Endodermal cell (in vitro differentiated cells): ENCODE results near the gene SURF6. TPM values are rescaled to one million over a fixed set of nuclear protein-coding genes. Genes with fewer than 3 reads are reported as not detected.

Source experiments
- DNase-seq: peaks from one replicate; pipeline ENCODE4 v3.0.0-alpha.2; 2017
- H3K27ac ChIP-seq: 2 replicates; pipeline ENCODE4 v1.5.1; 2013; ENCODE audit warnings: mild to moderate bottlenecking, low read depth, low read length, moderate library complexity
- H3K27me3 ChIP-seq: 2 replicates; pipeline ENCODE4 v1.6.1; 2013; ENCODE audit warnings: mild to moderate bottlenecking, low read length, moderate library complexity; ENCODE audit not compliant: insufficient read depth, control insufficient read depth, poor library complexity, severe bottlenecking
- H3K36me3 ChIP-seq: 2 replicates; pipeline ENCODE4 v1.7.0; 2013; ENCODE audit warnings: mild to moderate bottlenecking, low read length, moderate library complexity; ENCODE audit not compliant: control insufficient read depth, insufficient read depth
- H3K4me1 ChIP-seq: one replicate; pipeline ENCODE4 v1.7.0; 2013; ENCODE audit warnings: low read length; ENCODE audit not compliant: control insufficient read depth, insufficient read depth
- H3K4me3 ChIP-seq: 2 replicates; pipeline ENCODE4 v1.5.1; 2013; ENCODE audit warnings: mild to moderate bottlenecking, low read length, moderate library complexity
- H3K9ac ChIP-seq: 2 replicates; pipeline ENCODE4 v1.6.1; 2013; ENCODE audit warnings: mild to moderate bottlenecking, low read length, moderate library complexity; ENCODE audit not compliant: poor library complexity, severe bottlenecking; ENCODE audit errors: extremely low read depth
- H3K9me3 ChIP-seq: 2 replicates; pipeline ENCODE4 v1.6.1; 2013; ENCODE audit warnings: mild to moderate bottlenecking, low read length, moderate library complexity; ENCODE audit not compliant: control insufficient read depth
- H3K27ac Mint-ChIP-seq: 2 replicates; pipeline ENCODE4 v1.8.0; 2020; ENCODE audit warnings: mixed read lengths
- H3K27me3 Mint-ChIP-seq: 2 replicates; pipeline ENCODE4 v1.8.0; 2021; ENCODE audit warnings: mild to moderate bottlenecking, mixed read lengths; ENCODE audit not compliant: insufficient read depth
- H3K36me3 Mint-ChIP-seq: 2 replicates; pipeline ENCODE4 v1.8.0; 2020; ENCODE audit warnings: low read depth, mixed read lengths
- H3K4me1 Mint-ChIP-seq: 2 replicates; pipeline ENCODE4 v1.8.0; 2020; ENCODE audit warnings: mixed read lengths
- H3K4me3 Mint-ChIP-seq: 2 replicates; pipeline ENCODE4 v1.8.0; 2020; ENCODE audit warnings: mild to moderate bottlenecking, moderate library complexity, mixed read lengths
- H3K9me3 Mint-ChIP-seq: 2 replicates; pipeline ENCODE4 v1.8.0; 2020; ENCODE audit warnings: mild to moderate bottlenecking, mixed read lengths
- CTCF ChIP-seq: fragments of 200-600 bp; sonication (generic); conservative IDR thresholded peaks from 2 replicates; pipeline ENCODE4 v1.5.0; 2021; ENCODE audit warnings: antibody characterized with exemption, mild to moderate bottlenecking
- WGBS, 2 experiments: methylation state at CpG; one replicate each; pipeline versions ENCODE4 v1.1.5 to v1.1.7; 2013; ENCODE audit warnings: missing lambda C conversion rate in 2 of 2, mixed read lengths in 1 of 2; ENCODE audit not compliant: insufficient coverage in 1 of 2, insufficient read length in 1 of 2; 5-methylcytosine and 5-hydroxymethylcytosine counted together
- long read RNA-seq, 4 experiments: library from polyadenylated mRNA in 2 of 4; library from RNA in 1 of 4; library from capped mRNA in 1 of 4; stranded (forward) in 3 of 4; unstranded in 1 of 4; transcript quantifications; one replicate each; pipeline ENCODE4 v2.0.0, GENCODE V29; 2020 to 2021; ENCODE audit warnings: inconsistent platforms in 1 of 4
- polyA plus RNA-seq, 2 experiments: library from polyadenylated mRNA; stranded (reverse); fragments of 50-300 nt; gene quantifications; one replicate each; pipeline ENCODE4 v1.2.3, GENCODE V29; 2013
- total RNA-seq, 2 donors: library from RNA; stranded (reverse); fragmentation: NEBNext Ultra II Directional in 1 of 2; extraction: Animal tissue kit (Norgen Biotek cat#: 25700) in 1 of 2; gene quantifications; 2 replicates in 1 of 2; 3 replicates in 1 of 2; pipeline ENCODE4 v1.2.1, GENCODE V29; 2021

Gene SURF6
- total RNA-seq: 10 to 100 TPM; 22.9 to 27.5 TPM
- 18.8 TPM for polyA plus RNA-seq (2013, experiment 1 of 2)
- polyA plus RNA-seq (2013, experiment 2 of 2): 16.6 TPM
- long read RNA-seq, experiment 1, full-length matches to known transcripts: 2 of 9 reads
- long read RNA-seq, experiment 1, partial matches to known transcripts: 1 of 9 reads
- long read RNA-seq, experiment 1, other reads (novel, unspliced or antisense): 6 of 9 reads
- long read RNA-seq, experiment 2, full-length matches to known transcripts: 80 of 91 reads
- long read RNA-seq, experiment 2, partial matches to known transcripts: 1 of 91 reads
- long read RNA-seq, experiment 2, other reads (novel, unspliced or antisense): 10 of 91 reads
- long read RNA-seq, experiment 3, full-length matches to known transcripts: 162 of 192 reads
- long read RNA-seq, experiment 3, partial matches to known transcripts: 11 of 192 reads
- long read RNA-seq, experiment 3, other reads (novel, unspliced or antisense): 19 of 192 reads
- long read RNA-seq, experiment 4, full-length matches to known transcripts: 32 of 37 reads
- long read RNA-seq, experiment 4, partial matches to known transcripts: 4 of 37 reads
- long read RNA-seq, experiment 4, other reads (novel, unspliced or antisense): 1 of 37 reads

GRCh38 chr9:133335924-133336811 lies at the start of gene SURF6:
Gene SURF6 (minus strand): TSS chr9:133336188. CDS start chr9:133336132, 56 bp downstream.
- Mint-ChIP-seq H3K36me3 (peaks cover 63% of the 10 kb centered on the region), H3K4me1 (peaks cover 15% of the 10 kb centered on the region), H3K9me3 (no peaks in the 10 kb centered on the region), H3K27me3 (no peaks in the 10 kb centered on the region), H3K4me3 (peak within 1 kb of the TSS; percentile 97), H3K27ac (peak within 1 kb of the TSS; percentile 97)
- H3K9me3 ChIP-seq: no peaks in the 10 kb centered on the region
- H3K27me3 ChIP-seq: no peaks in the 10 kb centered on the region
- peak within 1 kb of the TSS; percentile 95 for H3K4me3 ChIP-seq
- DNase-seq: peak; percentile 98
- 7 to 11% methylated on average over 17 to 70 of the region's 70 CpGs for WGBS, 2 experiments
- peaks cover 6% of the 10 kb centered on the region for H3K4me1 ChIP-seq
- peaks cover 52% of the 10 kb centered on the region for H3K36me3 ChIP-seq
- TF ChIP-seq CTCF: no peak
- H3K27ac ChIP-seq: peak within 1 kb of the TSS; percentile 66
- peak within 1 kb of the TSS; percentile 89 for H3K9ac ChIP-seq

- Histone ChIP-seq H3K36me3 (no peaks in the 10 kb centered on the region), H3K27ac (no peak overlapping the region), H3K4me3 (no peak overlapping the region), H3K9ac (no peak overlapping the region), H3K9me3 (no peaks in the 10 kb centered on the region), H3K27me3 (no peaks in the 10 kb centered on the region), H3K4me1 (no peaks in the 10 kb centered on the region)
- no peak for DNase-seq
- Mint-ChIP-seq H3K9me3 (peaks cover 7% of the 10 kb centered on the region), H3K27ac (no peak overlapping the region), H3K4me1 (no peaks in the 10 kb centered on the region), H3K36me3 (no peaks in the 10 kb centered on the region), H3K4me3 (no peak overlapping the region), H3K27me3 (peaks cover 8% of the 10 kb centered on the region)
- no peak for TF ChIP-seq CTCF
- 89 to 93% methylated on average over 12 to 14 of the region's 14 CpGs for WGBS, 2 experiments
Observed at GRCh38 chr9:133385452-133385851, 49.5 kb upstream of the SURF6 start.

- Histone ChIP-seq H3K4me1 (no peaks in the 10 kb centered on the region), H3K27me3 (no peaks in the 10 kb centered on the region), H3K27ac (no peak overlapping the region), H3K9me3 (no peaks in the 10 kb centered on the region), H3K36me3 (no peaks in the 10 kb centered on the region), H3K4me3 (no peak overlapping the region), H3K9ac (no peak overlapping the region)
- peaks cover 4% of the 10 kb centered on the region for H3K27me3 Mint-ChIP-seq
- TF ChIP-seq CTCF: no peak
- H3K4me3 Mint-ChIP-seq: no peak overlapping the region
- no peaks in the 10 kb centered on the region for H3K4me1 Mint-ChIP-seq
- peaks cover 3% of the 10 kb centered on the region for H3K9me3 Mint-ChIP-seq
- H3K27ac Mint-ChIP-seq: no peak overlapping the region
- 89 to 93% methylated on average over 13 to 17 of the region's 17 CpGs for whole genome bisulfite sequencing, 2 experiments
- no peak for DNase-seq
- H3K36me3 Mint-ChIP-seq: no peaks in the 10 kb centered on the region
Observed at GRCh38 chr9:133384736-133385321, 48.8 kb upstream of the SURF6 start.
